Measurements from ENCODE around the gene GNAI3. TPM values are rescaled to one million over a fixed set of nuclear protein-coding genes. Genes with fewer than 3 reads are reported as not detected.

The GNAI3 gene
- total and polyA plus RNA-seq, 2 donors (not counting 1 experiment from before 2014, with no cell fraction given): 11.4 to 14.4 TPM

DNA sequence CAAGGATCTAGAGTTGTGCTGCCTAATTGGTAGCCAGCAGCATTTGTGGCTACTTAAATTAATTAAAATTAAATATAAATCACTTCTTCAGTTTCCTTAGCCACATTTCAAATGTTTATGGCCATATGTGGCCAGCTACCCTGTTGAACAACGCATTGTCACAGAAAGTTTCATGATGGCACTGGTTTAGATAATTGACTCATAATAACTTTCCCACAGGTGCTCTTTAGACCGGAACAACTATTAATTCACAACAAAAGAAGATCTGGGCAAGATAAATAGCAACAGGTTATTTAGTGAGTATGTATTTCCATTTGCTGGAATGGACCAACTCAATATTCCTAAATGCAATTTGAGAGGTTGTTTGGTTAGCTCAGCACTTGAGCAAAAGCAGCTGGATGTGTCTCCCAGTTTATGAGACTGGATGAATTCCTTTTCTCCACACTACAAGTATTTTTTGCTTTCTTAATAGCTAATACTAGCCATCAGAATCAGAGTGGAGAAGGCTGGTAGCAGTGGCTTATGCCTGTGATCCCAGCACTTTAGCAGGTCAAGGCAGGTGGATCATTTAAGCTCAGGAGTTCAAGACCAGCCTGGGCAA lies 35.2 kb upstream of the GNAI3 start:
- H3K27ac ChIP-seq (ENCODE audit: insufficient read depth, low read length): no peak overlapping the region
- H3K79me2 ChIP-seq (ENCODE audit: control insufficient read depth, insufficient read depth, low read length): no peaks in the 10 kb centered on the region
- DNase-seq (ENCODE audit: low read depth in 2 of 2): no peak
- TF ChIP-seq, protein P1, sequence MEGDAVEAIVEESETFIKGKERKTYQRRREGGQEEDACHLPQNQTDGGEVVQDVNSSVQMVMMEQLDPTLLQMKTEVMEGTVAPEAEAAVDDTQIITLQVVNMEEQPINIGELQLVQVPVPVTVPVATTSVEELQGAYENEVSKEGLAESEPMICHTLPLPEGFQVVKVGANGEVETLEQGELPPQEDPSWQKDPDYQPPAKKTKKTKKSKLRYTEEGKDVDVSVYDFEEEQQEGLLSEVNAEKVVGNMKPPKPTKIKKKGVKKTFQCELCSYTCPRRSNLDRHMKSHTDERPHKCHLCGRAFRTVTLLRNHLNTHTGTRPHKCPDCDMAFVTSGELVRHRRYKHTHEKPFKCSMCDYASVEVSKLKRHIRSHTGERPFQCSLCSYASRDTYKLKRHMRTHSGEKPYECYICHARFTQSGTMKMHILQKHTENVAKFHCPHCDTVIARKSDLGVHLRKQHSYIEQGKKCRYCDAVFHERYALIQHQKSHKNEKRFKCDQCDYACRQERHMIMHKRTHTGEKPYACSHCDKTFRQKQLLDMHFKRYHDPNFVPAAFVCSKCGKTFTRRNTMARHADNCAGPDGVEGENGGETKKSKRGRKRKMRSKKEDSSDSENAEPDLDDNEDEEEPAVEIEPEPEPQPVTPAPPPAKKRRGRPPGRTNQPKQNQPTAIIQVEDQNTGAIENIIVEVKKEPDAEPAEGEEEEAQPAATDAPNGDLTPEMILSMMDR (conservative IDR thresholded peaks at IDR 0.05 in 1 of 2, IDR thresholded peaks at IDR 0.05 in 1 of 2; ENCODE audit: low read depth in 1 of 2, low read length in 2 of 2): no peak
- no peak for TF ChIP-seq EZH2 (IDR thresholded peaks at IDR 0.05; ENCODE audit: low read length, missing control alignments)
- H2AFZ ChIP-seq (ENCODE audit: low read length): no peak overlapping the region
- H3K27me3 ChIP-seq (ENCODE audit: control insufficient read depth, insufficient read depth, low read length): peaks cover under 1% of the 10 kb centered on the region
- H3K36me3 ChIP-seq (ENCODE audit: control insufficient read depth, insufficient read depth, low read length): no peaks in the 10 kb centered on the region
- no peak overlapping the region for H3K4me2 ChIP-seq (ENCODE audit: extremely low read depth, insufficient read depth, low read length)
- H4K20me1 ChIP-seq (ENCODE audit: control insufficient read depth, extremely low read depth, insufficient read depth, low read length): no peaks in the 10 kb centered on the region
- H3K4me1 ChIP-seq (ENCODE audit: control insufficient read depth, extremely low read depth, insufficient read depth, low read length): peaks cover 7% of the 10 kb centered on the region
- no peak overlapping the region for H3K9ac ChIP-seq (ENCODE audit: insufficient read depth, low read length)
- H3K9me3 ChIP-seq (ENCODE audit: control insufficient read depth, insufficient read depth, low read depth, low read length): no peaks in the 10 kb centered on the region
- H3K4me3 ChIP-seq (replicated peaks in 1 of 4; ENCODE audit: control extremely low read depth in 1 of 4, insufficient read depth in 1 of 4, low read depth in 3 of 4, low read length in 4 of 4): no peak overlapping the region

DNA sequence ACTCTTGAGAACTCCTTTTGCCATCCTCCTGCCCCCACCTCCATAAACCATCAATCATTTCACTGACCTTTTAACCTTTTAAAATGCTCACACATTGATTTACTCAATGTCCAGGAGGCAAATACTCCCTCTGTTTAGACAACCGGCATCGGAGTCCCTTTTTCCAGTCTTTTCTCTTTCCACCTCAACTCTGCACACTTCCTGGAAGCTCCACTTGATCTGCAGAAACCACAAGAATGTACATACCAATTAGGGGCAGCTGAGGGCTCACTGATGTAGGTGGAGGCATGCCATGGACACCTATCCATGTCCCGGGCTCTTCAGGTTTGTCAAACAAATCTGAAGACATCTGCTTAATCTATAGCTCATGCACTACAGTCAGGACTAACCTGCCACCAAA lies 33.6 kb upstream of the GNAI3 start:
- TF ChIP-seq EZH2 (IDR thresholded peaks at IDR 0.05; ENCODE audit: low read length, missing control alignments): no peak
- TF ChIP-seq, protein P1 (conservative IDR thresholded peaks at IDR 0.05 in 1 of 2, IDR thresholded peaks at IDR 0.05 in 1 of 2; ENCODE audit: low read depth in 1 of 2, low read length in 2 of 2): no peak
- Histone ChIP-seq H4K20me1 (ENCODE audit: control insufficient read depth, extremely low read depth, insufficient read depth, low read length) (no peaks in the 10 kb centered on the region), H3K36me3 (ENCODE audit: control insufficient read depth, insufficient read depth, low read length) (no peaks in the 10 kb centered on the region), H3K9me3 (ENCODE audit: control insufficient read depth, insufficient read depth, low read depth, low read length) (no peaks in the 10 kb centered on the region), H3K9ac (ENCODE audit: insufficient read depth, low read length) (no peak overlapping the region), H3K4me2 (ENCODE audit: extremely low read depth, insufficient read depth, low read length) (no peak overlapping the region), H3K79me2 (ENCODE audit: control insufficient read depth, insufficient read depth, low read length) (no peaks in the 10 kb centered on the region), H3K27me3 (ENCODE audit: control insufficient read depth, insufficient read depth, low read length) (no peaks in the 10 kb centered on the region), H3K4me3 (replicated peaks in 1 of 4; ENCODE audit: control extremely low read depth in 1 of 4, insufficient read depth in 1 of 4, low read depth in 3 of 4, low read length in 4 of 4) (no peak overlapping the region), H3K27ac (ENCODE audit: insufficient read depth, low read length) (no peak overlapping the region), H2AFZ (ENCODE audit: low read length) (no peak overlapping the region), H3K4me1 (ENCODE audit: control insufficient read depth, extremely low read depth, insufficient read depth, low read length) (peaks cover 6% of the 10 kb centered on the region)
- DNase-seq (ENCODE audit: low read depth in 2 of 2): no peak

DNA sequence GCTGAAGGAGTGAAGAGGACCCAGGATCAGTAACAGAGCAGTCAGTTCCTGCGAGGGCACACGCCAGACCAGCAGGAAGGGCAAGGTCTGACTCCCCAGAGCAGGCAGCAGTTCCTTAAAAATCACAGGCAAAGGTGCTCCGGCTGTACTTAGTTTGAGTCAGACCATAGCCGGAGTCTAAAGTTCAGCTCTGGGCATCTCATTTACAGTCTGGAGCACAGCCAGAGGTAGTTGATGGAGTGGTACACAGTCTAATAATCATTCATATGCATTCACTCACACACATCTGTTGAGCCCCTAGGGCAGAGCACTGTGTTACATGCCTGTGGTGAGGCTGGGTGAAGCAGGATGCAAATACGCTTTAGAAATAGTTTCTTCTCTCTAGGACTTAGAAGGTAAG lies 31.5 kb upstream of the GNAI3 start:
- no peak for DNase-seq (ENCODE audit: low read depth in 2 of 2)
- TF ChIP-seq, protein P1 (conservative IDR thresholded peaks at IDR 0.05 in 1 of 2, IDR thresholded peaks at IDR 0.05 in 1 of 2; ENCODE audit: low read depth in 1 of 2, low read length in 2 of 2): no peak
- no peak for TF ChIP-seq EZH2 (IDR thresholded peaks at IDR 0.05; ENCODE audit: low read length, missing control alignments)
- H3K27ac ChIP-seq (ENCODE audit: insufficient read depth, low read length): no peak overlapping the region

More for the DNA sequence above, 31.5 kb upstream of the GNAI3 start:
- no peaks in the 10 kb centered on the region for H3K79me2 ChIP-seq (ENCODE audit: control insufficient read depth, insufficient read depth, low read length)
- no peaks in the 10 kb centered on the region for H4K20me1 ChIP-seq (ENCODE audit: control insufficient read depth, extremely low read depth, insufficient read depth, low read length)
- H3K9ac ChIP-seq (ENCODE audit: insufficient read depth, low read length): no peak overlapping the region
- no peaks in the 10 kb centered on the region for H3K4me1 ChIP-seq (ENCODE audit: control insufficient read depth, extremely low read depth, insufficient read depth, low read length)
- peaks cover 7% of the 10 kb centered on the region for H3K27me3 ChIP-seq (ENCODE audit: control insufficient read depth, insufficient read depth, low read length)
- no peak overlapping the region for H3K4me3 ChIP-seq (replicated peaks in 1 of 4; ENCODE audit: control extremely low read depth in 1 of 4, insufficient read depth in 1 of 4, low read depth in 3 of 4, low read length in 4 of 4)
- no peaks in the 10 kb centered on the region for H3K9me3 ChIP-seq (ENCODE audit: control insufficient read depth, insufficient read depth, low read depth, low read length)
- H3K4me2 ChIP-seq (ENCODE audit: extremely low read depth, insufficient read depth, low read length): no peak overlapping the region
- H3K36me3 ChIP-seq (ENCODE audit: control insufficient read depth, insufficient read depth, low read length): no peaks in the 10 kb centered on the region
- H2AFZ ChIP-seq (ENCODE audit: low read length): no peak overlapping the region
